Mammary epithelial cell (primary cell): ENCODE data around the gene ZNF548.

Experiments
- CTCF ChIP-seq, 2 donors: IDR thresholded peaks in 1 of 2; conservative IDR thresholded peaks in 1 of 2; 2 replicates each; pipeline ENCODE4 v1.5.1; 2011 to 2012; ENCODE audit warnings: inconsistent platforms in 2 of 2, low read length in 2 of 2, mild to moderate bottlenecking in 2 of 2, control low read depth in 1 of 2, low read depth in 1 of 2; ENCODE audit not compliant: insufficient read depth in 1 of 2; ENCODE audit errors: extremely low read depth in 1 of 2
- EZH2 ChIP-seq: IDR thresholded peaks from 2 replicates; pipeline ENCODE4 v1.6.1; 2012; ENCODE audit warnings: low read length, inconsistent platforms, borderline replicate concordance

- TF ChIP-seq CTCF (conservative IDR thresholded peaks at IDR 0.05 in 1 of 2, IDR thresholded peaks at IDR 0.05 in 1 of 2; ENCODE audit: extremely low read depth in 1 of 2, insufficient read depth in 1 of 2, low read depth in 1 of 2, low read length in 2 of 2) (no peak), EZH2 (no peak)
Observed at GRCh38 chr19:57435062-57435978, 45.7 kb downstream of the ZNF548 start, which contains the start of gene ZNF749.
